Gastroesophageal sphincter (tissue), 3 donors: ENCODE measurements around the gene MPP4.

ENCODE experiments used
- CTCF ChIP-seq, 4 experiments: fragments of 200-600 bp in 2 of 4; fragments of 450-650 bp in 2 of 4; sonication (generic) in 1 of 4; IDR thresholded peaks; one replicate each; pipeline ENCODE4 v1.5.1; 2017 to 2019; ENCODE audit warnings: antibody characterized with exemption in 4 of 4, mild to moderate bottlenecking in 2 of 4, moderate library complexity in 2 of 4
- EP300 ChIP-seq: sonication (generic); formaldehyde crosslinking; IDR thresholded peaks from one replicate; pipeline ENCODE4 v1.6.1; 2017; ENCODE audit warnings: antibody characterized with exemption, mild to moderate bottlenecking
- POLR2A ChIP-seq, 2 donors: fragments of 450-650 bp; IDR thresholded peaks; one replicate each; pipeline ENCODE4 v1.6.1; 2017; ENCODE audit warnings: antibody characterized with exemption in 2 of 2, mild to moderate bottlenecking in 2 of 2, moderate library complexity in 1 of 2
- POLR2AphosphoS5 ChIP-seq: sonication (generic); formaldehyde crosslinking; IDR thresholded peaks from one replicate; pipeline ENCODE4 v1.6.1; 2017; ENCODE audit warnings: antibody characterized with exemption

DNA sequence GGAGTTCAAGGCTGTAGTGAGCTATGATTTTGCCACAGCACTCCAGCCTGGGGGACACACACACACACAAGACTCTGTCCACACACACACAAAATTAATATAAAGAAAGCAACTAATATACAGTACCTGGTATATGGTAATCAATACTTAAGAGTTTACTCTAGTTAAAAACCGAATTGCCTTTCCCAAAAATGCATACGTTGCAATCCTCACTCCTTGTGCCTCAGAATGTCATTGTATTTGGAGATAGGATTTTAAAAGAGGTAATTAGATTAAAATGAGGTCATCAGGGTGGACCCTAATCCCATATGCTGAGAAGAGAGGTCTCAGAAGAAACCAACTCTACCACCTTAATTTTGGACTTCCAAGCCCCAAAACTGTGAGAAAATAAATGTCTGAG is 90.9 kb downstream of the MPP4 start:
- TF ChIP-seq POLR2A (IDR thresholded peaks at IDR 0.05): no peak
- TF ChIP-seq CTCF (IDR thresholded peaks at IDR 0.05): no peak
- no peak for TF ChIP-seq POLR2AphosphoS5
- no peak for TF ChIP-seq EP300
